HepG2 (cell line): ENCODE data around the gene EPB41L1. TPM values are rescaled to one million over a fixed set of nuclear protein-coding genes. Genes with fewer than 3 reads are reported as not detected.
A peak's percentile ranks its signal among the peaks of the same experiment; 100 is the strongest.

Source experiments
- AFF4 ChIP-seq: sonication (generic); formaldehyde crosslinking; IDR thresholded peaks from 2 replicates; pipeline ENCODE4 v1.4.0; 2020; ENCODE audit warnings: missing genetic modification reagents
- BCLAF1 ChIP-seq: fragments of 450-650 bp; IDR thresholded peaks from 2 replicates; pipeline ENCODE4 v1.6.1; 2017; ENCODE audit warnings: mild to moderate bottlenecking
- BHLHE40 ChIP-seq: IDR thresholded peaks from 2 replicates; pipeline ENCODE4 v1.6.1; 2011; ENCODE audit warnings: low read length, improper control_type of control experiment
- MATR3 ChIP-seq: sonication (generic); formaldehyde crosslinking; IDR thresholded peaks from 2 replicates; pipeline ENCODE4 v1.4.0; 2020; ENCODE audit warnings: missing genetic modification reagents
- PRMT3 ChIP-seq: sonication (generic); formaldehyde crosslinking; IDR thresholded peaks from 2 replicates; pipeline ENCODE4 v1.8.1; 2022; ENCODE audit warnings: low read depth, mild to moderate bottlenecking, moderate library complexity, missing genetic modification reagents, borderline replicate concordance
- SAFB2 ChIP-seq: sonication (generic); formaldehyde crosslinking; IDR thresholded peaks from 2 replicates; pipeline ENCODE4 v1.5.1; 2020; ENCODE audit warnings: missing genetic modification reagents, low read depth, mild to moderate bottlenecking, borderline replicate concordance
- THRA ChIP-seq: sonication (generic); formaldehyde crosslinking; IDR thresholded peaks from 2 replicates; pipeline ENCODE4 v1.4.0; 2020; ENCODE audit warnings: missing genetic modification reagents, borderline replicate concordance
- TSC22D2 ChIP-seq: sonication (generic); formaldehyde crosslinking; IDR thresholded peaks from 2 replicates; pipeline ENCODE4 v1.5.1; 2020; ENCODE audit warnings: missing genetic modification reagents, mild to moderate bottlenecking, borderline replicate concordance
- ZFP37 ChIP-seq: sonication (generic); formaldehyde crosslinking; IDR thresholded peaks from 2 replicates; pipeline ENCODE4 v1.4.0; 2020; ENCODE audit warnings: missing genetic modification reagents, borderline replicate concordance
- ZGPAT ChIP-seq: IDR thresholded peaks from 2 replicates; pipeline ENCODE4 v1.6.1; 2016; ENCODE audit warnings: mild to moderate bottlenecking
- ZNF20 ChIP-seq: sonication (generic); formaldehyde crosslinking; IDR thresholded peaks from 2 replicates; pipeline ENCODE4 v1.4.0; 2020; ENCODE audit warnings: mild to moderate bottlenecking, moderate library complexity, missing genetic modification reagents
- ZNF256 ChIP-seq: sonication (generic); formaldehyde crosslinking; conservative IDR thresholded peaks from 2 replicates; pipeline ENCODE4 v1.4.0; 2020; ENCODE audit warnings: missing genetic modification reagents
- ZNF280D ChIP-seq: sonication (generic); formaldehyde crosslinking; IDR thresholded peaks from 2 replicates; pipeline ENCODE4 v1.5.1; 2020; ENCODE audit warnings: mild to moderate bottlenecking, missing genetic modification reagents
- ZNF749 ChIP-seq: sonication (generic); formaldehyde crosslinking; IDR thresholded peaks from 2 replicates; pipeline ENCODE4 v1.8.0; 2022; ENCODE audit warnings: mild to moderate bottlenecking, missing genetic modification reagents, moderate library complexity, borderline replicate concordance
- polyA plus RNA-seq, 8 experiments: library from polyadenylated mRNA; depleted of rRNA in 3 of 8; stranded (reverse) in 7 of 8; unstranded in 1 of 8; fragments of >200 nt; fragmentation: Illumina TruSeq in 4 of 8; extraction: Trizol in 4 of 8; gene quantifications; 2 replicates each; pipeline versions ENCODE4 v1.2.1 to v1.2.3, GENCODE V29; 2011 to 2016; ENCODE audit warnings: low read depth in 4 of 8, missing spikeins in 1 of 8, mixed read lengths in 1 of 8; ENCODE audit not compliant: insufficient read depth in 1 of 8
- total RNA-seq, 5 experiments: library from RNA; depleted of rRNA; stranded (reverse); fragments of >200 nt; fragmentation: Illumina TruSeq; extraction: Trizol; gene quantifications; 2 replicates each; pipeline ENCODE4 v1.2.3, GENCODE V29; 2016; ENCODE audit warnings: low read depth in 1 of 5

Gene EPB41L1
- total and polyA plus RNA-seq, 2 of the 13 experiments (the other 11 are each of a cell fraction or from before 2014, with no cell fraction given): 16.7 to 39.0 TPM

- TF ChIP-seq THRA (CRISPR knock-in tag) (peak; percentile 71; the same call in 1 of the 2 replicates), TSC22D2 (CRISPR knock-in tag) (no peak), PRMT3 (CRISPR knock-in tag) (0 out of 2 replicates have a peak, but pooled peaks have one; percentile 55), ZFP37 (CRISPR knock-in tag) (no peak), MATR3 (CRISPR knock-in tag) (no peak), ZNF256 (CRISPR knock-in tag) (no peak; the same call in 1 of the 2 replicates), ZGPAT (CRISPR knock-in tag) (peak; percentile 73), SAFB2 (peak; percentile 56; the same call in 1 of the 2 replicates), AFF4 (CRISPR knock-in tag) (peak; percentile 25; the same call in 1 of the 2 replicates), ZNF749 (peak; percentile 68; the same call in 1 of the 2 replicates), BCLAF1 (no peak), ZNF20 (CRISPR knock-in tag) (no peak), BHLHE40 (peak; percentile 93), ZNF280D (CRISPR knock-in tag) (no peak)
Measured at GRCh38 chr20:36270744-36271638, 116.5 kb downstream of the EPB41L1 start (continued).
